Hematopoietic multipotent progenitor cell (in vitro differentiated cells): ENCODE results near the gene HBD. TPM values are rescaled to one million over a fixed set of nuclear protein-coding genes. Genes with fewer than 3 reads are reported as not detected.

Experiments
- DNase-seq, 3 donors: peaks; one replicate each; pipeline ENCODE4 v3.0.0-alpha.2; 2011 to 2015; ENCODE audit warnings: low read depth in 2 of 3, low spot score in 2 of 3
- total RNA-seq: library from RNA; depleted of rRNA; stranded (reverse); fragments of >200 nt; gene quantifications from one replicate; pipeline ENCODE4 v1.2.3, GENCODE V29; 2012

The HBD gene
- total RNA-seq, 1 donor = 77.0 TPM

DNA sequence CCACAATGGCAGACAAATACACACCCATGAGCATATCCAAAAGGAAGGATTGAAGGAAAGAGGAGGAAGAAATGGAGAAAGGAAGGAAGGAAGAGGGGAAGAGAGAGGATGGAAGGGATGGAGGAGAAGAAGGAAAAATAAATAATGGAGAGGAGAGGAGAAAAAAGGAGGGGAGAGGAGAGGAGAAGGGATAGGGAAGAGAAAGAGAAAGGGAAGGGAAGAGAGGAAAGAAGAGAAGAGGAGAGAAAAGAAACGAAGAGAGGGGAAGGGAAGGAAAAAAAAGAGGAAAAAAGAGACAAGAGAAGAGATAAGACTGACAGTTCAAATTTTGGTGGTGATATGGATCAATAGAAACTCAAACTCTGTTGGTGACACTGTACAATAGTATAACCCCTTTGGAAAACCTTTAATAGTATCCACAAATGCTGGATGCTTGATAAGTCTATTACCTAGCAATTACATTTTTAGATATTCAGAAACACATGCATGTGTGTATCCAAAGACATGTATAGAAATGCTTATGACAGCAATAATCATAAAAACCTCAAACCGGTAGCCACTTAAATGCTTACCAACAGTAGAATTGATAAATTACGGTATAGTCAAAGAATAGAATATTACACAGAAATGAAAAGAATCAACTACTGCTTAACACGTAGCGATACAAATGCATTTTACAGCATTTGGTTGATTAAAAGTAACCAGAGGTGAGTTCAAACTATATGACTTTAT, 1.2 kb upstream of the HBD start:
- no peak for DNase-seq

DNA sequence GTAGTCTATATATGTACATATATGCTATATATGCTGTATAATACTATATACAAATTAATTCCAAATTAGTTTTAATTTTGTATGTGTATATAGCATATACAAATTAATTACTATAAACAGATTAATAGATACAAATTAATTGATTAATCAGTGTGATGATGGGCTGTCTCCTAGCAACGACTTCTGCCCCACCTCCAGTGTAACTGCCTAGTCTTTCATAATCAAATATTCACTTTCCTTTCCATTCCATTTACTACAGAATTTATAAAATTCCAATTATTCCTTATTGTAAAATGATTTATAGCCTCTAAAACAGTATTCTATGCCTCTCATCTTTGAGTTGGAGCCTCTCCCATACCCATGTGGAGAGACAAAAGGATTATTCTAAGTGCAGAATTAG, 976 bp downstream of the HBD start:
- DNase-seq = no peak

DNA sequence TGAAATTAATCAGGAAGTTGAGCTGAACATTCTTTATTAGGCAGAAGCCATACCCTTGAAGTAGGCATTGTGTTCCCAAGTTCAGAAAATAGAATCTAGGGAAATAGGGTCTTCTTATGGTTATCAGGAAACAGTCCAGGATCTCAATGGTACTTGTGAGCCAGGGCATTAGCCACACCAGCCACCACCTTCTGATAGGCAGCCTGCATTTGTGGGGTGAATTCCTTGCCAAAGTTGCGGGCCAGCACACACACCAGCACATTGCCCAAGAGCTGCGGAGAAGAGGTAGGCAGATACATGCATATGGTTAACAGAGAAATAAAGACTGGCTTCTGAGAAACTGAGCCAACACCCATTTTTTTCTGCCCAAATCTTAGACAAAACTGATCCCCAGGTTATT, 1.5 kb downstream of the HBD start:
- DNase-seq = no peak

- DNase-seq = no peak
Measured at GRCh38 chr11:5232176-5232575, 2.1 kb downstream of the HBD start.

- DNase-seq = no peak
Measured at GRCh38 chr11:5231111-5231510, 3.2 kb downstream of the HBD start.

DNA sequence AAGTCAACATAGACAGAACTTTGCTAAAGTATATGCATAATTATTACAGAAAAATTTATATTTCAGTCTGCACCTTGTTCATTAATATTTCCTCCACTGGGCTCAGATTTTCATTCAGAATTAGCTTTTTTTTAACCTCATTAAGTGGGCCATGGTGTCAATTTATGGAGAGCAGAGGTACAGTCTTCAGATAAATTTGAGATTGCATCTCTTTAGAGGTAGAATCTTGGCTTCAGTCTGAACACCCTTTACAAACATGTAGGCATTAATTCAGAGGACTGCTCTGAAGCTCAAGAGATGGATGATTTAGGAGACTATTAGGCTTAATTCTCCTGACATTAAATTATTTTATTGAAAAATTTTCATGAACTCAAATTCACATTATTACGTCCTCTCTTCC, 4.0 kb downstream of the HBD start:
- DNase-seq = no peak

GRCh38 chr11:5229796-5230195, 4.5 kb downstream of the HBD start:
- DNase-seq = no peak

DNA sequence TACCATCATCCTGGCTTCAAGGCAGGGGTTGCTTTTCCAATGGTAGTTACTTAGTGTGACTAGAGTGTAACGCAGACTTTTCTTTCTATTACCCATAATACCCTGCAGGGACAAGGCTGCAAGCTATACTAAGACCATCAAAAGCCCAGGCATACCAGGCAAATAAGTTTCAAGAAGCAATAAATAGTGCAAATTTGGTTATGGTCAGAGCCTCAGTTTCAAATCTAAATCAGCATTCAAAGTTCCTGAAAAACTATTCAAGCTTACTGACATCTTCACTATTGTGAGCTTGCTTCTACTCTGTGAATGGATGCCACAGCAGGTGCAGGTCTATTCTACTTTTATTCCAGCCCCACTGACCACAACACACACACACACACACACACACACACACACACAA, 4.9 kb downstream of the HBD start:
- no peak for DNase-seq

- no peak for DNase-seq
Measured at GRCh38 chr11:5228124-5228523, 6.2 kb downstream of the HBD start.

- no peak for DNase-seq
Measured at GRCh38 chr11:5227681-5228080, 6.6 kb downstream of the HBD start.

DNA sequence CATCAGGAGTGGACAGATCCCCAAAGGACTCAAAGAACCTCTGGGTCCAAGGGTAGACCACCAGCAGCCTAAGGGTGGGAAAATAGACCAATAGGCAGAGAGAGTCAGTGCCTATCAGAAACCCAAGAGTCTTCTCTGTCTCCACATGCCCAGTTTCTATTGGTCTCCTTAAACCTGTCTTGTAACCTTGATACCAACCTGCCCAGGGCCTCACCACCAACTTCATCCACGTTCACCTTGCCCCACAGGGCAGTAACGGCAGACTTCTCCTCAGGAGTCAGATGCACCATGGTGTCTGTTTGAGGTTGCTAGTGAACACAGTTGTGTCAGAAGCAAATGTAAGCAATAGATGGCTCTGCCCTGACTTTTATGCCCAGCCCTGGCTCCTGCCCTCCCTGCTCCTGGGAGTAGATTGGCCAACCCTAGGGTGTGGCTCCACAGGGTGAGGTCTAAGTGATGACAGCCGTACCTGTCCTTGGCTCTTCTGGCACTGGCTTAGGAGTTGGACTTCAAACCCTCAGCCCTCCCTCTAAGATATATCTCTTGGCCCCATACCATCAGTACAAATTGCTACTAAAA, 7.5 kb downstream of the HBD start, which contains the start of gene HBB:
TSS of gene HBB (minus strand) at position 340 of the 579 bp plus-strand sequence. CDS start at position 290, 50 bp downstream.
- no peak for DNase-seq

DNA sequence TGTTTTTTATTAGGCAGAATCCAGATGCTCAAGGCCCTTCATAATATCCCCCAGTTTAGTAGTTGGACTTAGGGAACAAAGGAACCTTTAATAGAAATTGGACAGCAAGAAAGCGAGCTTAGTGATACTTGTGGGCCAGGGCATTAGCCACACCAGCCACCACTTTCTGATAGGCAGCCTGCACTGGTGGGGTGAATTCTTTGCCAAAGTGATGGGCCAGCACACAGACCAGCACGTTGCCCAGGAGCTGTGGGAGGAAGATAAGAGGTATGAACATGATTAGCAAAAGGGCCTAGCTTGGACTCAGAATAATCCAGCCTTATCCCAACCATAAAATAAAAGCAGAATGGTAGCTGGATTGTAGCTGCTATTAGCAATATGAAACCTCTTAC, 8.8 kb downstream of the HBD start:
- DNase-seq = peak in 1 of 3 donors; percentile 7

GRCh38 chr11:5224538-5225479, 9.5 kb downstream of the HBD start:
- DNase-seq = peak in 1 of 3 donors; percentile 13

DNA sequence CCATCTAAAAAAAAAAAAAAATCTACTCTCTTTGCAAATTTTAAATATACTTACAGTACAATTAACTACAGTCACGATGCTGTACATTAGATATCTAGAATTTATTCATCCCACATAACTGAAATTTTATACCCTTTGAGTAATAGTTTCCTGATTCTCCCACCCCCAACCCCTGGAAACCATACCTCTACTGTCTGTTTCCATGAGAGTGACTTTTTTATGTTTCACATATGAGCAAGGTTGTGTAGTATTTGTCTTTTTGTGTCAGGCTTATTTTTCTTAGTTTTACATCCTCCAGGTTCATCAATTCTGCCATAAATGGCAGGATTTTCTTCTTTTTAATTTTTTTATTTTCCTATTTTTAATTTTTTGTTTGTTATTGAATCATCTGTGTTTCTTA, 10.6 kb downstream of the HBD start:
- DNase-seq = no peak

DNA sequence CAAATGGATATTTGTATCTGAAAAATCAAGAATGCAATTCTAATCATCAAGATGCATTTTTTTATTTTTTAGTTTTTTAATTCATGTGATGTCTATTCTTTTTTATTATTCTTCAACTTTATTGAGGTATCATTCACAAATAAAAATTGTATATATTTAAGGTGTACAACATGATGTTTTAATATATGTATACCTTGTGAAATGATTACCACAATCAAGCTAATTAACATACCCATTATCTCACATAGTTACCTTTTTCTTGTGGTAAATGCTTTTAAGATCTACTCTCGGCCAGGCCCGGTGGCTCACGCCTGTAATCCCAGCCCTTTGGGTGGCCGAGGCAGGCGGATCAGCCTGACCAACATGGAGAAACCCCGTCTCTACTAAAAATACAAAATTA, 11.1 kb downstream of the HBD start:
- no peak for DNase-seq

- no peak for DNase-seq
Measured at GRCh38 chr11:5210376-5210885, 23.9 kb downstream of the HBD start.

- DNase-seq = peak in 2 of 3 donors; percentile 51 to 71
Measured at GRCh38 chr11:5204787-5205186, 29.5 kb downstream of the HBD start.

GRCh38 chr11:5203366-5203765, 30.9 kb downstream of the HBD start:
- DNase-seq = no peak

DNA sequence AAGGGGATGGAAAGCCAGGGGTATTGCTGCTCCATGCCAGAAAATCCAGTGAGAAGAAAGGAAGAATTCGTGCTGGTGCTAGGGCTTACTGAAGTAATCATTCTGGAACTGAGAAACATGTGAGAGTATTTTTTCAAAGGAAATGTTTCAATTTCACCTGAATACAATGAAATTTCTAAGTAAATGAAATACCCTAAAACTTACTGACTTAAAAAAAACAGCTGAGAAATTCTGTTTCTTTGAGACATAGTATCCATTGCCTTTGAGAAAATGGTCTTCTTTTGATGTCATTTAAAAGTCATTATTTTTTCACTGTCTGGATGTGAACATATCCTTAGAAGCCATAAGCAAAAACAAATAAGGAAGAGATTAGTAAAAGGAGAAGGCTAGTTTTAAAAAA, 33.7 kb downstream of the HBD start, which contains the start of gene OR51V1:
TSS of gene OR51V1 (minus strand) at position 101 of the 400 bp plus-strand sequence. CDS start at position 101, 0 bp downstream.
- DNase-seq = no peak

GRCh38 chr11:5198285-5198684, 36.0 kb downstream of the HBD start:
- no peak for DNase-seq

DNA sequence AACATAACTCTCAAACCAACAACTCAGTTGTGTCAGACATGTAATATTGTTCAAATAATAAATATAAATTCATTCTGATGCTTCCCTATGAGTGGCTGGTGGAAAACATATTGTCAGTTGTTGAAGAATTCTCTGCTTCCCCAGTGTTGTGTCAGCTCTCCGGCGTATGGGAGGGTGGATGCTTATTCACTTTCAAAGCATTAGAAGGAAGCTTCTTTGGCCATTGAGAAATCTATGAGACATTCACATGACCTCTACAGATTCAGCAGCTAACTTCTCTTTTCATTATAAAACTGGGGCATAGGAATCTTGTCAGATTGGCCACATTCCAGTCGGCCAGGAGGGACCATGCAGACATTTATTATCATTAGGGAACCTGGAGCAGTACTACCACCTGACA, 36.7 kb downstream of the HBD start:
- no peak for DNase-seq
